Measurements from ENCODE around the gene FETUB. TPM values are rescaled to one million over a fixed set of nuclear protein-coding genes. Genes with fewer than 3 reads are reported as not detected.
A peak's percentile ranks its signal among the peaks of the same experiment; 100 is the strongest.

The FETUB gene
- total RNA-seq, 6 experiments from 2014 or later, result 4.4 to 195 (median 47.9) TPM

DNA sequence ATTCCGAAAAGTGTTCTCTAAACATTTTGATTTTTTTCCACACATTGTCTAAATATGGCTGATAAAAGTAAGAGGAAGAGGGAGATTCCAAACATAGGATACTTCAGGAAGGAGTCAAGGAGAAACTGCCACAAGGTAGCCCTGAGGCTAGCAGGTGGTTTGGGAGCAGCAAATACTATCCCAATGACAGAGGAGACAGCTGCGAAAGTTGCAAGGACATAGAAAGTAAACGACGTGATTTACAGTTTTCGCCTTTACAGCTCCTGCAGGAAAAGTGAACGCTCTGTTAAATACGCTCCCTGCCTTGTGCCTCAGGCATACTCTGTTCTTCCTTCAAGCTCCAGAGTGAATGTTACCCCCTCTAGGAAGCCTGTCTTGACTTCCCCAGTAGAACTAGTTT is 3.7 kb upstream of the FETUB start:
- intact Hi-C loops (cut with DNase I), result loop anchor here in 1 of 2 donors (10.0 kb wide), 1 partner anchor 98 kb away; no protein-coding TSS in a partner anchor
- H3K4me1 ChIP-seq, result peaks cover 0 to 53% (median 7%) of the 10 kb centered on the region in 4 donors
- no peak for ATAC-seq

DNA sequence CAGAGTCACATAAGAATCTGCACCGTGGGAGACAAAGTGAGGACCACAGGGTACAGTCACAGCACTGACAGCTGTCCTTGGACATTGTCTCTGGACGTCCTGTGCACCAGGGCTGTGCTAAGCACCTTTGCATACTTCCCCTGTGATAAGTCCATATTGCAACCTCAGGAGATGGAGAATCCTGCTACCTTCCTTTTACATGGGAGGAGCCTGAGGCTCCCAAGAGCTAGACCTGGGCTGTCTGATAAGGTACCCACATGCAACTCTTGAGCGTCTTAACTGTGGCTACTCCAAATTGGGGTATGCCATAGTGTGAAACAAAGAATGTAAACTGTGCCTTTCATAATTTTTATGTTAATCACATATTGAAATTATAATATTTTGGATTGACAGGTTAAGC is 2.5 kb upstream of the FETUB start:
- Histone ChIP-seq H3K4me1 (peaks cover 0 to 46% (median 7%) of the 10 kb centered on the region in 4 donors), H3K9me3 (no peaks in the 10 kb centered on the region), H3K4me3 (no peak overlapping the region), H3K36me3 (no peaks in the 10 kb centered on the region), H3K27me3 (no peaks in the 10 kb centered on the region), H3K27ac (no peak overlapping the region)
- 92% methylated on average over 1 of the region's 3 CpGs for WGBS (ENCODE audit: insufficient coverage, low coverage, low lambda C conversion rate, missing lambda C conversion rate)
- intact Hi-C loops (cut with DNase I), result loop anchor here in 1 of 2 donors (10.0 kb wide), 1 partner anchor 97 kb away; no protein-coding TSS in a partner anchor
- TF ChIP-seq POLR2A (IDR thresholded peaks at IDR 0.05), result no peak
- TF ChIP-seq, protein P1, sequence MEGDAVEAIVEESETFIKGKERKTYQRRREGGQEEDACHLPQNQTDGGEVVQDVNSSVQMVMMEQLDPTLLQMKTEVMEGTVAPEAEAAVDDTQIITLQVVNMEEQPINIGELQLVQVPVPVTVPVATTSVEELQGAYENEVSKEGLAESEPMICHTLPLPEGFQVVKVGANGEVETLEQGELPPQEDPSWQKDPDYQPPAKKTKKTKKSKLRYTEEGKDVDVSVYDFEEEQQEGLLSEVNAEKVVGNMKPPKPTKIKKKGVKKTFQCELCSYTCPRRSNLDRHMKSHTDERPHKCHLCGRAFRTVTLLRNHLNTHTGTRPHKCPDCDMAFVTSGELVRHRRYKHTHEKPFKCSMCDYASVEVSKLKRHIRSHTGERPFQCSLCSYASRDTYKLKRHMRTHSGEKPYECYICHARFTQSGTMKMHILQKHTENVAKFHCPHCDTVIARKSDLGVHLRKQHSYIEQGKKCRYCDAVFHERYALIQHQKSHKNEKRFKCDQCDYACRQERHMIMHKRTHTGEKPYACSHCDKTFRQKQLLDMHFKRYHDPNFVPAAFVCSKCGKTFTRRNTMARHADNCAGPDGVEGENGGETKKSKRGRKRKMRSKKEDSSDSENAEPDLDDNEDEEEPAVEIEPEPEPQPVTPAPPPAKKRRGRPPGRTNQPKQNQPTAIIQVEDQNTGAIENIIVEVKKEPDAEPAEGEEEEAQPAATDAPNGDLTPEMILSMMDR (IDR thresholded peaks at IDR 0.05), result no peak
- ATAC-seq (no peak), DNase-seq (no peak)

More for the DNA sequence above, 3.7 kb upstream of the FETUB start:
- Histone ChIP-seq H3K27ac (no peak overlapping the region), H3K27me3 (no peaks in the 10 kb centered on the region), H3K36me3 (no peaks in the 10 kb centered on the region), H3K9me3 (no peaks in the 10 kb centered on the region), H3K4me3 (no peak overlapping the region)
- 82% methylated on average over 7 of the region's 7 CpGs for WGBS (ENCODE audit: insufficient coverage, low coverage, low lambda C conversion rate, missing lambda C conversion rate)
- TF ChIP-seq, protein P1 (IDR thresholded peaks at IDR 0.05), result no peak
- TF ChIP-seq POLR2A (IDR thresholded peaks at IDR 0.05), result no peak
- no peak for DNase-seq

DNA sequence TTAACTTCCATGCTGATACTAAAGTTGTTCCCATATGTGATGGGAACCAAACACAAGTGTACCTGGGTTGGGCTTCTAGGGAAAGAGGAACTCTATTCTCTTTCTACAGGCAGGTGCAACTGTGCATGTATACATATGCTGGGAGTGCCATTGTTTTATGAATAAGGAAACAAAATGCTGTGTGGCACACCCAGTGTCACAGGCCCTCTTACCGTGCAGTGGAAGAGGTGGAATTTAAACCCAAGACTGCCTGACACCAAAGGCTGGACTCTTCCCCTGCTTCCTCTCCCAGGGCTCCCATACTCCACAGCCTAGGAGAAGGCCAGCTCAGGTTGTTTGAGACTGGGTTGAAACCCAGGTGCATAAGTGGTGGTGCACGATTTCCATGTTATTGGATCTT is 1.9 kb upstream of the FETUB start:
- no peak for ATAC-seq
- Histone ChIP-seq H3K27ac (no peak overlapping the region), H3K27me3 (no peaks in the 10 kb centered on the region), H3K9me3 (no peaks in the 10 kb centered on the region), H3K4me3 (no peak overlapping the region), H3K4me1 (peaks cover 0 to 46% (median 7%) of the 10 kb centered on the region in 4 donors), H3K36me3 (no peaks in the 10 kb centered on the region)
- intact Hi-C loops (cut with DNase I), result loop anchor here in 1 of 2 donors (10.0 kb wide), 1 partner anchor 97 kb away; no protein-coding TSS in a partner anchor
- no peak for DNase-seq
- TF ChIP-seq, protein P1 (IDR thresholded peaks at IDR 0.05), result no peak
- TF ChIP-seq POLR2A (IDR thresholded peaks at IDR 0.05), result no peak
- no CpG with 5 or more reads among the region's 2 CpGs for WGBS (ENCODE audit: insufficient coverage, low coverage, low lambda C conversion rate, missing lambda C conversion rate)

DNA sequence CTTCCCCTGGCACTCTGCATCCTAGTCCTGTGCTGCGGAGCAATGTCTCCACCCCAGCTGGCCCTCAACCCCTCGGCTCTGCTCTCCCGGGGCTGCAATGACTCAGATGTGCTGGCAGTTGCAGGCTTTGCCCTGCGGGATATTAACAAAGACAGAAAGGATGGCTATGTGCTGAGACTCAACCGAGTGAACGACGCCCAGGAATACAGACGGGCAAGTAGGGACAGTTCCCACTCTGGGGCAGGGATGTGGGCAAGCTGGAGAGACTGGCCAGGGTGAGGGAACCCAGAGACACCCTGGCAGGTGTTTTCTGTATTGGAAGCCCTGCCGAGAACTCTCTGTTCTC is 247 bp downstream of the FETUB start:
- 31% methylated on average over 7 of the region's 9 CpGs for WGBS (ENCODE audit: insufficient coverage, low coverage, low lambda C conversion rate, missing lambda C conversion rate)
- Histone ChIP-seq H3K27ac (peak overlapping the region; percentile 73 to 87 (median 77)), H3K4me3 (peak overlapping the region; percentile 20 to 70 (median 48)), H3K4me1 (peaks cover 0 to 52% (median 10%) of the 10 kb centered on the region in 4 donors), H3K9me3 (no peaks in the 10 kb centered on the region), H3K36me3 (peaks cover 0 to 6% (median 0%) of the 10 kb centered on the region in 4 donors), H3K27me3 (no peaks in the 10 kb centered on the region)
- peak in 2 of 3 donors; percentile 64 to 67 for DNase-seq
- ATAC-seq, result peak; percentile 51 to 71 (median 68)
- TF ChIP-seq, protein P1 (IDR thresholded peaks at IDR 0.05), result no peak
- no peak for TF ChIP-seq POLR2A (IDR thresholded peaks at IDR 0.05)
- intact Hi-C loops (cut with DNase I), result no loop called here
